Measurements from ENCODE around the gene SLC5A2.
"Not testable (repeated sequence)": the region's sequence is repeated elsewhere in the genome, so short reads cannot be mapped to it uniquely, and the experiment has no call there.

The SLC5A2 gene

DNA sequence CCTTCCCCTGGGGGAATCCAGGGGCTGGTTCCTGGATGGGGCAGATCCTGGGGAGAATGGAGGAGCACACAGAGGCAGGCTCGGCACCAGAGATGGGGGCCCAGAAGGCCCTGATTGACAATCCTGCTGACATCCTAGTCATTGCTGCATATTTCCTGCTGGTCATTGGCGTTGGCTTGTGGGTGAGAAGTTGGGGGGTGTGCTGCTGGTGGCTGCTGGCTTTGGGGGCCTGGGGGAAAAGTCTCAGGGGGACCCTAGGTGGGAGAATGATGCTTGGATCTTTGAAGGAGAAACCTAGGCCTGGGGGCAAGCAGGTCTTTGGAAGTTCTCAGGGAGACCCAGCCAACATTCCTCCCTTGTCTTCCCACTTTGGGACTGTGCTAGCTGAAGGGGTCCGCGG lies at the start of gene SLC5A2:
Gene SLC5A2 (plus strand): TSS at position 43 of the 400 bp plus-strand sequence. CDS start 14 bp downstream, at position 57.
- no peak for DNase-seq (ENCODE audit: low read depth in 3 of 3)

DNA sequence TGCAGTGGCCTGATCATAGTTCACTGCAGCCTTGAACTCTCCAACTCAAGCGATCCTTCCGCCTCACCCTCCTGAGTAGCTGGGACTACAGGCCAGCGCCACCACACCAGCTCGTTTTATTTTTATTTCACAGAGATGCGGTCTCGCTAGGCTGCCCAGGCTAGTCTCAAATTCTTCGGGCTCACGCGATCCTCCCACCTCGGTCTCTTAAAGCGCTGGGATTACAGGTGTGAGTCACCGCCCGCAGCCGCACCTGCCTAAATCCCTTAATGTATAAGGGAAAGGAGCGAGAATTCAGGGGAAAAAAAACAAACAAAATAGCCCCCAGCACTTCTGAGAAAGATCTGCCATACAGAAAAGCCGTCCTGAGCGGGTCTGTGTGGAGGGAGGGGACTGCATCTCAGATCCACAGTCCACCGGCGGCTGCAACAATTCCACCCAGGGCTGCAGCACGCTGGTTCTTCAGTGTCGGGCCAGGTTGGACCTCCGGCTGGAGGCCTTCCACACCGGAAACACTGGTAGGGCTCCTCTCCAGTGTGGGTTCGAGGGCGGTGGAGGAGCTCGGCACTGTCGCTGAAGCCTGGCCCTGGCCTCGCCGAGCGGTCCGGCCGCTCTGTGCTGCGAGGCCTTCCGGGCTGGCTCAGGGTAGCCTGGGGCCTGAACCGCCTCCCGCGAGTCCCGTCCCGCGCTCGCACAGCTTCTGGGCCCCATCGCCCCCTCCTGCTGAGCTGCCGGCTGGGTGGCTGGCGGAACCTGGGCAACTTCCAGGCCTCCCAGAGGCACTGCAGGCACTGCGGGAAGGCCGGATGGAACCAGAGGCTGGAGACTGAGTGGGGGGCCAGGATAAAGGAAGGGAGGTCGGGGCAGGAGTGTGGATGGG lies 47.3 kb upstream of the SLC5A2 start:
- DNase-seq (ENCODE audit: low read depth in 3 of 3) = no peak

- DNase-seq (ENCODE audit: low read depth in 3 of 3) = no peak
Observed at GRCh38 chr16:31436221-31437045, 46.5 kb upstream of the SLC5A2 start.

- no peak for DNase-seq (ENCODE audit: low read depth in 3 of 3)
Observed at GRCh38 chr16:31438414-31438813, 44.5 kb upstream of the SLC5A2 start.

GRCh38 chr16:31439023-31439422 lies 43.9 kb upstream of the SLC5A2 start:
- not testable (repeated sequence) for DNase-seq (ENCODE audit: low read depth in 3 of 3)

DNA sequence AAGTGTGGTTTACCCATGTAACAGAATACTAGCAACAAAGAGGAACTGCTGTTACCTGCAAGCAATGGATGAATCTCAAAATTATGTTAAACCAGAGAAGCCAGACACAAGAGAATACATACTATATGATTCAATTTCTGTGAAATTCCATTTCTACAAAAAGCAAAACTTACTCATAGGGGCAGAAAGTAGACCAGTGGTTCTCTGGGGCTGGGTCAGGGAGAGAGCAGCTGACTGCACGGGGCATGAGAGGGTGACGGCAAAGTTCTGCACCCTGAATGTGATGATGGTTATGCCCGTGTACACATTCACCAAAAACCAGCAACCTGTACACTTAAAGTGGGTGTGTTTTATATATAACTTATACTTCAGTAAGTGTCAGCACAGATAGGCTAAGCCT lies 43.4 kb upstream of the SLC5A2 start:
- DNase-seq (ENCODE audit: low read depth in 3 of 3) = no peak

DNA sequence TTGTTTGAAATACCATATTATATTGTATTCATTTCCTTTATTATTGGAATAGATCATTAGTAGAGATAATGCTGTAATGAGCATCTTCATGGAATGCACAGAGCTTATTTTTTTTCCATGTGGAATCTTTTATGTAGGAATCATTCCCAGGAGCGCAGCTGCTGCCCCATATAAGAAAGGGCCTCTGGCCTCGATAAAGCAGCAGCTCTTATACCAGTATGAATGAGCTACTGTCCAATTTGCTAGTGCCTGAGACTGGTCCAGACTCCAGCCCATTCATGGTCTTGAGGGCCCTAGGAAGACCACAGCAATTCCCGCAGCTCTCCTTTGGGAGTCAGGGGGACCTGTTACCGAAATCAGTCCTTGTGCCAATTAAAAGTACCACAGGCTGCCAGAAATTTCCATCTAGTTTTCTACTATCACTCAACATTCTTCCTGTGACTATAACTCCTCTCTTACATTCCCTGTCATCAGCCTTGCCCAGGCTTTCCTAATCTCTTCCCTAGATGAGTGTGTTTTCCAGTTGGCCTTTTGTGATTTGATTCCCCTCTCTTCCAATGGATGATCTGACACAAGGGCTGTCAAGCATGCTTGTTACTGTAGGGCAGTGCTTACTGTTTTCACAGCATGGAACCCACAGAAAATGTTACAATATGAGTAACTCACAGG lies 42.3 kb upstream of the SLC5A2 start:
- no peak for DNase-seq (ENCODE audit: low read depth in 3 of 3)

GRCh38 chr16:31441956-31442355 lies 41.0 kb upstream of the SLC5A2 start:
- no peak for DNase-seq (ENCODE audit: low read depth in 3 of 3)

GRCh38 chr16:31445931-31446330 lies 37.0 kb upstream of the SLC5A2 start:
- DNase-seq (ENCODE audit: low read depth in 3 of 3) = not testable (repeated sequence)

GRCh38 chr16:31451201-31451600 lies 31.7 kb upstream of the SLC5A2 start:
- no peak for DNase-seq (ENCODE audit: low read depth in 3 of 3)

DNA sequence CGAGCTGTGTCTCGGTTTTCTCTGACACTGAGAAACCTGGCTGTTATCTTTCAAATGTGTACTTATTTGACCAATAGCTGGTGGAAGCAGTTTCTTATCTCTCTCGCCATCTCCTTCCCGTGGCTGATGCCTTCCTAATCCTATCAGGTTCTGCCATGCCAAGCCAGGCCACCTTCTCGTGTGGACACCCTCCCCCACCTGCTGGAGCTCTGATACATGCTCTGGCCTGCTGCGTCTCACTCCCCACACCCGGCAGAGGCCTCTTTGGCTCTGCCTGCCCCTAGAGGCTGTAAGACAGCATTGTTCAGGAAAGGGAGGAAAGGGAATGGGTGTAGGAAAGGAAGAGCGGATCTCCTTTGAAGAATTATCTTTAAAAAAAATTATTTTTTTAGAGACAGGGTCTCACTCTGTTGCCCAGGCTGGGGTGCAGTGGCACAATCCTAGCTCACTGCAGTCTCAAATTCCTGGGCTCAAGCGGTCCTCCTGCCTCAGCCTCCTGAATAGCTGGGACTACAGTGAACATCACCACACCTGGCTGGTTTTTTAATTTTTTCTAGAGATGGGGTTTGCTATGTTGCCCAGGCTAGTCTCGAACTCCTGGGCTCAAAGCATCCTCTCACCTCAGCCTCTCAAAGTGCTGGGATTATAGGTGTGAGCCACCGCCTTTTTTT lies 31.1 kb upstream of the SLC5A2 start:
- no peak for DNase-seq (ENCODE audit: low read depth in 3 of 3)

DNA sequence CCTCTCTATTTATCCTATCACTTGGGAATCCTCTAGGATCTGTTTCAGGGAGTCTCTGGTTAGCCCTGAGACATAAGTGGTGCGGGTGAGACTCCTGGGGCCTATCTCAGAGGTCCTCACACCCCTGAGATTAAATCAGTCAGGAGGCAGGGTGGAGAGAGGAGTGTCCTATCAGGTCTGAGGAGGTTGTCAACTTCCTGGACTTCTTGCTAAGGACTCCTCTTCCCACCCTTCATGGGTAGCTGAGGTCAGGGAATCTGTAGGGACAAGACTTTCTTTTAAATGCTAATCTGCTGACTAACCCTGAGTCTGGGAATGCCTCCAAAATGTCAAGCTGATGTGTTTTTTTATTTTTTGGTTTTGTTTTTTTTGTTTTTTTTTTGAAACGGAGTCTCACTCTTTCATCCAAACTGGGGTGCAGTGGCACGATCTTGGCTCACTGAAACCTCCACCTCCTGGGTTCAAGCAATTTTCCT lies 30.3 kb upstream of the SLC5A2 start:
- DNase-seq (ENCODE audit: low read depth in 3 of 3) = no peak

- no peak for DNase-seq (ENCODE audit: low read depth in 3 of 3)
Observed at GRCh38 chr16:31453255-31454204, 29.4 kb upstream of the SLC5A2 start.

- peak in 1 of 3 experiments; percentile 38 for DNase-seq (ENCODE audit: low read depth in 3 of 3)
Observed at GRCh38 chr16:31455601-31456314, 27.2 kb upstream of the SLC5A2 start.

DNA sequence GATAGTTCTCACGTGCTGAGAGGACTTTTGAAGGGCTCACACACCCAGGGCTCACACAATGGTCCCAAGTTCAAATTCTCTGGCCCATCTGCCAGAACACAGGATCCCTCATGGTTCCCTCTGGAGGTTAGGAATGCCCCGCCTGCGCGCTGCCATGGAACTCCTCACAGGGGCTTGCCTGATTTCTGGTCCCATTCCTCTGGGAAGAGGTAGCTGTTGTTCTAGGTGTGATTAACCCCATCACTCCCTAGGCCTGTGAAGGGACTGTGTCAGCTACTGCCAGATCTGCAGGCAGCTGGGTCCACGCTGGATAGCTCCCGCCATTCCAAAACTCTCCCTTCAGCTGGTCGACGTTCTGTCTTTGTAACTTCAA lies 25.9 kb upstream of the SLC5A2 start:
- DNase-seq (ENCODE audit: low read depth in 3 of 3) = no peak

DNA sequence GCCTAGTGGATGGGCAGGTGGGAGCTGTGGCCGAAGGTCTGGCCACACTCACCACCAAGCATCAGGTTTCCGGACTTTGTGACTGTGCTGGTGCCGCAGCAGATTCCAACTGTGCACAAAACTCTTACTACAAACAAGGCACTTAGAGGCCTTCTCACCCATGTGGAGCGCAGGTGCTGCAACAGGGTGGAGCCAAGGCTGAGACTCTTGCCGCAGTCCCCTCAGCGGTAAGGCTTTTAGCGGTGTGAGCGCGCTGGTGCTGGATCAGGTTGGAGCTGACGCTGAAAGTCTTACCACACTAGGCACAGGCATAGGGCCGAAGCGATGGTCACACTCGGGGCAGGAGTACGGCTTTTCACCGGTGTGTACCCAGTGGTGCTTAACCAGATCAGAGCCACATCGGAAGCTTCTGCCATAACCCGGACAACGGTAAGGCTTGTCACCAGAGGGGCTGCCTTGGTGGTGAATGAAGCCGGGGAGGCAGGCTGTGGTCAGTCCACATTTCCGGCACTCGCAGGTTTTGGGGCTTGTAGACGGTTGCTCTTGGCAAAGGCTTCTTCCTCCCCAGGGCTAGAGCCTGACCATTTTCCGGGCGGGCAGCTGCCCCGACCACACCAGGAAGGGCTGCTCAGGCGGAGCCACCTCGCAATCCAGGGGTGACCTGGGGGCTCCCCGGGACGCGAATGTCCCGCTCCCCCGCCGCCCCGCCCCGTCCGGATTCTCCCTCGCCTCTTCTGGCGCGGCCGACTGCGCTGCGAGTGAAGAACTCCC lies 24.7 kb upstream of the SLC5A2 start:
- DNase-seq (ENCODE audit: low read depth in 3 of 3) = peak in 1 of 3 experiments; percentile 37

GRCh38 chr16:31458844-31459686 lies 23.9 kb upstream of the SLC5A2 start, which contains the start of gene ARMC5:
Gene ARMC5 (plus strand): TSS chr16:31459501. CDS start chr16:31459525, 24 bp downstream.
- DNase-seq (ENCODE audit: low read depth in 3 of 3) = peak; percentile 93 to 96 (median 93)

Measured in stimulated activated CD4-positive, alpha-beta T cell treated with anti-CD3 and anti-CD28 coated beads, TNF-alpha, amount 100 ng/mL, for 24 hours (primary cell).